Glutamatergic neuron (in vitro differentiated cells): ENCODE results near the gene TADA2A. TPM values are rescaled to one million over a fixed set of nuclear protein-coding genes. Genes with fewer than 3 reads are reported as not detected.

Source experiments
- DNase-seq: peaks from one replicate; pipeline ENCODE4 v3.0.0; 2022
- H3K27ac Mint-ChIP-seq: one replicate; pipeline ENCODE4 v1.8.0; 2020; ENCODE audit warnings: mild to moderate bottlenecking, mixed read lengths, inconsistent platforms; ENCODE audit not compliant: unreplicated experiment
- H3K27me3 Mint-ChIP-seq: one replicate; pipeline ENCODE4 v1.8.0; 2020; ENCODE audit warnings: mild to moderate bottlenecking, moderate library complexity, mixed read lengths, inconsistent platforms; ENCODE audit not compliant: unreplicated experiment
- H3K36me3 Mint-ChIP-seq: one replicate; pipeline ENCODE4 v1.8.0; 2020; ENCODE audit warnings: mild to moderate bottlenecking, mixed read lengths, inconsistent platforms; ENCODE audit not compliant: unreplicated experiment
- H3K4me1 Mint-ChIP-seq: one replicate; pipeline ENCODE4 v1.8.0; 2020; ENCODE audit warnings: mild to moderate bottlenecking, low read depth, mixed read lengths, inconsistent platforms; ENCODE audit not compliant: unreplicated experiment
- H3K4me3 Mint-ChIP-seq: one replicate; pipeline ENCODE4 v1.8.0; 2020; ENCODE audit warnings: mild to moderate bottlenecking, mixed read lengths, inconsistent platforms; ENCODE audit not compliant: unreplicated experiment
- H3K9me3 Mint-ChIP-seq: one replicate; pipeline ENCODE4 v1.8.0; 2020; ENCODE audit warnings: mild to moderate bottlenecking, moderate library complexity, mixed read lengths, inconsistent platforms; ENCODE audit not compliant: unreplicated experiment
- CTCF ChIP-seq: fragments of 200-600 bp; sonication (generic); IDR thresholded peaks from one replicate; pipeline ENCODE4 v1.5.0; 2021; ENCODE audit not compliant: partially characterized antibody, unreplicated experiment
- total RNA-seq: library from RNA; stranded (reverse); fragmentation: NEBNext Ultra II Directional; extraction: Animal tissue kit (Norgen Biotek cat#: 25700); gene quantifications from one replicate; pipeline ENCODE4 v1.2.1, GENCODE V29; 2021; ENCODE audit not compliant: unreplicated experiment

Gene TADA2A
- total RNA-seq, 1 donor from 2014 or later, result 30.6 TPM

GRCh38 chr17:37512442-37513068 lies 105.9 kb downstream of the TADA2A start:
- H3K27ac Mint-ChIP-seq, result peak overlapping the region; percentile 90
- peaks cover 23% of the 10 kb centered on the region for H3K4me1 Mint-ChIP-seq
- H3K27me3 Mint-ChIP-seq, result peaks cover 8% of the 10 kb centered on the region

GRCh38 chr17:37513711-37514110 lies 107.0 kb downstream of the TADA2A start:
- H3K9me3 Mint-ChIP-seq, result peaks cover 4% of the 10 kb centered on the region

More at GRCh38 chr17:37512442-37513068, 105.9 kb downstream of the TADA2A start:
- Mint-ChIP-seq H3K9me3 (peaks cover 4% of the 10 kb centered on the region), H3K4me3 (peak overlapping the region; percentile 79), H3K36me3 (no peaks in the 10 kb centered on the region)
- DNase-seq, result peak; percentile 69
- no peak for TF ChIP-seq CTCF

GRCh38 chr17:37516127-37516571 lies 109.5 kb downstream of the TADA2A start:
- peaks cover 23% of the 10 kb centered on the region for H3K4me1 Mint-ChIP-seq
- H3K27ac Mint-ChIP-seq, result peak overlapping the region; percentile 5
- no peak for TF ChIP-seq CTCF
- H3K4me3 Mint-ChIP-seq, result no peak overlapping the region
- DNase-seq, result no peak
- H3K9me3 Mint-ChIP-seq, result peaks cover 4% of the 10 kb centered on the region
- no peaks in the 10 kb centered on the region for H3K36me3 Mint-ChIP-seq
- peaks cover 3% of the 10 kb centered on the region for H3K27me3 Mint-ChIP-seq

More at GRCh38 chr17:37513711-37514110, 107.0 kb downstream of the TADA2A start:
- TF ChIP-seq CTCF, result no peak
- peak overlapping the region; percentile 90 for H3K27ac Mint-ChIP-seq
- H3K4me1 Mint-ChIP-seq, result peaks cover 28% of the 10 kb centered on the region
- DNase-seq, result no peak
- peaks cover 8% of the 10 kb centered on the region for H3K27me3 Mint-ChIP-seq
- H3K36me3 Mint-ChIP-seq, result no peaks in the 10 kb centered on the region
- no peak overlapping the region for H3K4me3 Mint-ChIP-seq

GRCh38 chr17:37517881-37518280 lies 111.2 kb downstream of the TADA2A start:
- Mint-ChIP-seq H3K4me3 (no peak overlapping the region), H3K27me3 (peaks cover 2% of the 10 kb centered on the region), H3K27ac (no peak overlapping the region), H3K36me3 (no peaks in the 10 kb centered on the region), H3K9me3 (peaks cover 2% of the 10 kb centered on the region), H3K4me1 (peaks cover 14% of the 10 kb centered on the region)
- TF ChIP-seq CTCF, result no peak
- no peak for DNase-seq

GRCh38 chr17:37518826-37519225 lies 112.1 kb downstream of the TADA2A start:
- no peaks in the 10 kb centered on the region for H3K36me3 Mint-ChIP-seq
- TF ChIP-seq CTCF, result no peak
- H3K9me3 Mint-ChIP-seq, result peaks cover 2% of the 10 kb centered on the region
- no peak overlapping the region for H3K27ac Mint-ChIP-seq
- DNase-seq, result no peak
- H3K4me3 Mint-ChIP-seq, result no peak overlapping the region
- no peaks in the 10 kb centered on the region for H3K27me3 Mint-ChIP-seq
- H3K4me1 Mint-ChIP-seq, result peaks cover 11% of the 10 kb centered on the region
